SK-N-SH treated with all-trans-retinoic acid at 6 μM for 48 hours (cell line): ENCODE results near the gene CYP24A1.

Source experiments
- ATAC-seq: fragments of 200-7000 bp; cut with Tn5 transposase; 3 replicates; pipeline ENCODE4 v1.9.1; 2020; ENCODE audit warnings: mild to moderate bottlenecking, moderate library complexity
- ARNTL ChIP-seq: fragments of 450-650 bp; formaldehyde crosslinking; IDR thresholded peaks from 2 replicates; pipeline ENCODE4 v1.5.0; 2020; ENCODE audit warnings: low read depth, mild to moderate bottlenecking, moderate library complexity, borderline replicate concordance
- BACH2 ChIP-seq: fragments of 250-450 bp; sonication (Bioruptor Pico); IDR thresholded peaks from 2 replicates; pipeline ENCODE4 v1.9.0; 2021; ENCODE audit warnings: mild to moderate bottlenecking, borderline replicate concordance
- CSDC2 ChIP-seq: fragments of 250-450 bp; sonication (Bioruptor Pico); IDR thresholded peaks from 2 replicates; pipeline ENCODE4 v1.5.0; 2020; ENCODE audit warnings: mild to moderate bottlenecking, moderate library complexity
- ESRRG ChIP-seq: fragments of 250-450 bp; sonication (Bioruptor Pico); IDR thresholded peaks from 2 replicates; pipeline ENCODE4 v1.6.1; 2021; ENCODE audit warnings: mild to moderate bottlenecking
- GLIS3 ChIP-seq: fragments of 250-450 bp; sonication (Bioruptor Pico); IDR thresholded peaks from 2 replicates; pipeline ENCODE4 v1.5.0; 2020; ENCODE audit warnings: mild to moderate bottlenecking, moderate library complexity
- ISL1 ChIP-seq: fragments of 250-450 bp; sonication (Bioruptor Pico); IDR thresholded peaks from 2 replicates; pipeline ENCODE4 v2.1.2; 2022; ENCODE audit warnings: mild to moderate bottlenecking, moderate library complexity
- OSR1 ChIP-seq: fragments of 250-450 bp; sonication (Bioruptor Pico); IDR thresholded peaks from 2 replicates; pipeline ENCODE4 v1.8.0; 2022; ENCODE audit warnings: moderate library complexity, mild to moderate bottlenecking, inconsistent platforms
- PPARA ChIP-seq: fragments of 250-450 bp; sonication (Bioruptor Pico); IDR thresholded peaks from 2 replicates; pipeline ENCODE4 v1.5.0; 2020; ENCODE audit warnings: mild to moderate bottlenecking, borderline replicate concordance
- RARB ChIP-seq: fragments of 250-450 bp; sonication (Bioruptor Pico); IDR thresholded peaks from 2 replicates; pipeline ENCODE4 v1.8.0; 2021; ENCODE audit warnings: mild to moderate bottlenecking, moderate library complexity
- SNAI2 ChIP-seq: fragments of 250-450 bp; sonication (Bioruptor Pico); IDR thresholded peaks from 2 replicates; pipeline ENCODE4 v1.5.0; 2020; ENCODE audit warnings: mild to moderate bottlenecking, moderate library complexity
- TCF4 ChIP-seq: fragments of 250-450 bp; sonication (Bioruptor Pico); IDR thresholded peaks from 2 replicates; pipeline ENCODE4 v1.8.0; 2021; ENCODE audit warnings: mild to moderate bottlenecking, moderate library complexity, borderline replicate concordance
- TOX ChIP-seq: fragments of 250-450 bp; sonication (Bioruptor Pico); IDR thresholded peaks from 2 replicates; pipeline ENCODE4 v1.8.0; 2021; ENCODE audit warnings: mild to moderate bottlenecking, moderate library complexity, borderline replicate concordance
- ZC3H10 ChIP-seq: fragments of 250-450 bp; sonication (Bioruptor Pico); IDR thresholded peaks from 2 replicates; pipeline ENCODE4 v1.5.1; 2021; ENCODE audit warnings: mild to moderate bottlenecking, moderate library complexity
- ZFP3 ChIP-seq: fragments of 250-450 bp; sonication (Bioruptor Pico); IDR thresholded peaks from 2 replicates; pipeline ENCODE4 v1.5.0; 2020; ENCODE audit warnings: mild to moderate bottlenecking, moderate library complexity
- ZNF565 ChIP-seq: fragments of 450-650 bp; formaldehyde crosslinking; conservative IDR thresholded peaks from 2 replicates; pipeline ENCODE4 v1.5.0; 2020; ENCODE audit warnings: low read depth, mild to moderate bottlenecking, moderate library complexity
- ZNF70 ChIP-seq: fragments of 450-650 bp; formaldehyde crosslinking; IDR thresholded peaks from 2 replicates; pipeline ENCODE4 v1.5.0; 2020; ENCODE audit warnings: mild to moderate bottlenecking, moderate library complexity
- TF ChIP-seq, protein P1 (sequence below): fragments of 250-450 bp; sonication (Bioruptor Pico); IDR thresholded peaks from 2 replicates; pipeline ENCODE4 v1.8.0; 2020; ENCODE audit warnings: mild to moderate bottlenecking, moderate library complexity, borderline replicate concordance
- TF ChIP-seq, protein P2 (sequence below): fragments of 250-450 bp; sonication (Bioruptor Pico); IDR thresholded peaks from 2 replicates; pipeline ENCODE4 v1.8.0; 2021; ENCODE audit warnings: low read depth, mild to moderate bottlenecking, moderate library complexity, borderline replicate concordance
- TF ChIP-seq, protein P3 (sequence below): fragments of 250-450 bp; sonication (Bioruptor Pico); IDR thresholded peaks from 2 replicates; pipeline ENCODE4 v1.5.1; 2021; ENCODE audit warnings: mild to moderate bottlenecking, moderate library complexity

The CYP24A1 gene

DNA sequence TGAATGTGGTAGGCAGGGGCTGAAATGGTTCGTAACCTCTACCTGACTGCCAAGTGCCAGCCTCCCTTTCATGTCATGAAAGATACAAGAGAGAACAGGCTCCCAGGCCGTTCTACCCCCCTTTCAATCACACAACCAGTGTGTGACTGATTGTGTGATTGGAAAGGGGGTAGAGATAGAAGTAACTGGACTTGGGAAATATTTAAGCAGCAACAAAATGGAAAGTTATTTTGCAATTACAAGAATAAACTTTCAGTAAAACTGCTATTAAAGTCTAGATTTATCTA lies 20.8 kb downstream of the CYP24A1 start:
- TF ChIP-seq ZNF565 (CRISPR knock-in tag) = no peak
- no peak for TF ChIP-seq SNAI2 (CRISPR knock-in tag)
- no peak for TF ChIP-seq RARB (CRISPR knock-in tag)
- TF ChIP-seq ESRRG (CRISPR knock-in tag) = no peak
- TF ChIP-seq ARNTL (CRISPR knock-in tag) = no peak
- no peak for TF ChIP-seq ZC3H10 (CRISPR knock-in tag)
- TF ChIP-seq, protein P1, sequence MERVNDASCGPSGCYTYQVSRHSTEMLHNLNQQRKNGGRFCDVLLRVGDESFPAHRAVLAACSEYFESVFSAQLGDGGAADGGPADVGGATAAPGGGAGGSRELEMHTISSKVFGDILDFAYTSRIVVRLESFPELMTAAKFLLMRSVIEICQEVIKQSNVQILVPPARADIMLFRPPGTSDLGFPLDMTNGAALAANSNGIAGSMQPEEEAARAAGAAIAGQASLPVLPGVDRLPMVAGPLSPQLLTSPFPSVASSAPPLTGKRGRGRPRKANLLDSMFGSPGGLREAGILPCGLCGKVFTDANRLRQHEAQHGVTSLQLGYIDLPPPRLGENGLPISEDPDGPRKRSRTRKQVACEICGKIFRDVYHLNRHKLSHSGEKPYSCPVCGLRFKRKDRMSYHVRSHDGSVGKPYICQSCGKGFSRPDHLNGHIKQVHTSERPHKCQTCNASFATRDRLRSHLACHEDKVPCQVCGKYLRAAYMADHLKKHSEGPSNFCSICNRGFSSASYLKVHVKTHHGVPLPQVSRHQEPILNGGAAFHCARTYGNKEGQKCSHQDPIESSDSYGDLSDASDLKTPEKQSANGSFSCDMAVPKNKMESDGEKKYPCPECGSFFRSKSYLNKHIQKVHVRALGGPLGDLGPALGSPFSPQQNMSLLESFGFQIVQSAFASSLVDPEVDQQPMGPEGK (CRISPR knock-in tag) = no peak
- TF ChIP-seq GLIS3 (CRISPR knock-in tag) = no peak
- ATAC-seq = no peak

DNA sequence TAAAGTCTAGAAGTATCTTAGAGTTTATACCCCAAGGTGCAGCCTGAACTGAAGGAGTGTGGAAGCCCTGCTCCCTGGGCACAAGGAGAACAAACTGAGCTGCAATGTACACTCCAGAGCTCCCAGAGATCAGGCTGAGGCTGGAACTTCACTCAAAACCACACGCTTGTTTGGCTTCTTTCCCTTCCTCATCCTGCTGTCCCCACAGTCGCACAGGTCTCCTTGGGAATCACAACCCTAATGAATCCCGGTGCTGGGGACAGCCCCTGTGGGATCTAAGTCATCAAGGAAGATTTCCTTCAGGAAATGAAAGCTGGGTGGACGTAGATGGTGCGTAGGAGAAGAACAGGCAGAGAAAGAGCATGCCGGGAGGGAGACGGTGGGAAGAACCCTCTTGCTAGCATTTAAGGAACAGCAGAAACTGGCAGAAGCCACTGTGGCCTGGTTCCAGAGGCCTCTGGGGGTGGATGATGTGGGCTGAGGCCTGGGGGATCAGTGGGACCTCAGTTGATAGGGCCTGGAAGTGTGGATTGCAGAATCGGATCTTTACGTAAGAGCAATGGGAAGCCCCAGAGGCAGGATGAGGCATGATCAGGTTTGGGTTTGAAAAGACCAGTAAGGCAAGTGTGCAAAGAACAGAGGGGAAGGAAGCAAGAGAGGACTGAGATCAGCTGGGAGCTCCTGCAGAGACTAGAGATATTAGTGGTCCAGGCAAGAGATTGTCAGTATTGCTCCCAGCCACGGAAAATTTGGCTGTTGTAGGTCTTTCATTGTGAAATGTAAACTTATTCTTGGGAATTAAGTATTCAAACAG lies 21.4 kb downstream of the CYP24A1 start:
- TF ChIP-seq TCF4 (CRISPR knock-in tag) (no peak), TOX (no peak), ARNTL (CRISPR knock-in tag) (no peak), PPARA (CRISPR knock-in tag) (no peak), ISL1 (CRISPR knock-in tag) (no peak), BACH2 (CRISPR knock-in tag) (no peak), RARB (CRISPR knock-in tag) (no peak), ESRRG (CRISPR knock-in tag) (no peak), ZC3H10 (CRISPR knock-in tag) (no peak), ZNF70 (CRISPR knock-in tag) (no peak), ZFP3 (CRISPR knock-in tag) (no peak), GLIS3 (CRISPR knock-in tag) (no peak)
- TF ChIP-seq, protein P2, sequence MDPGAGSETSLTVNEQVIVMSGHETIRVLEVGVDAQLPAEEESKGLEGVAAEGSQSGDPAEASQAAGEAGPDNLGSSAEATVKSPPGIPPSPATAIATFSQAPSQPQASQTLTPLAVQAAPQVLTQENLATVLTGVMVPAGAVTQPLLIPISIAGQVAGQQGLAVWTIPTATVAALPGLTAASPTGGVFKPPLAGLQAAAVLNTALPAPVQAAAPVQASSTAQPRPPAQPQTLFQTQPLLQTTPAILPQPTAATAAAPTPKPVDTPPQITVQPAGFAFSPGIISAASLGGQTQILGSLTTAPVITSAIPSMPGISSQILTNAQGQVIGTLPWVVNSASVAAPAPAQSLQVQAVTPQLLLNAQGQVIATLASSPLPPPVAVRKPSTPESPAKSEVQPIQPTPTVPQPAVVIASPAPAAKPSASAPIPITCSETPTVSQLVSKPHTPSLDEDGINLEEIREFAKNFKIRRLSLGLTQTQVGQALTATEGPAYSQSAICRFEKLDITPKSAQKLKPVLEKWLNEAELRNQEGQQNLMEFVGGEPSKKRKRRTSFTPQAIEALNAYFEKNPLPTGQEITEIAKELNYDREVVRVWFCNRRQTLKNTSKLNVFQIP (CRISPR knock-in tag) = no peak
- TF ChIP-seq, protein P1 (CRISPR knock-in tag) = no peak
- TF ChIP-seq, protein P3, sequence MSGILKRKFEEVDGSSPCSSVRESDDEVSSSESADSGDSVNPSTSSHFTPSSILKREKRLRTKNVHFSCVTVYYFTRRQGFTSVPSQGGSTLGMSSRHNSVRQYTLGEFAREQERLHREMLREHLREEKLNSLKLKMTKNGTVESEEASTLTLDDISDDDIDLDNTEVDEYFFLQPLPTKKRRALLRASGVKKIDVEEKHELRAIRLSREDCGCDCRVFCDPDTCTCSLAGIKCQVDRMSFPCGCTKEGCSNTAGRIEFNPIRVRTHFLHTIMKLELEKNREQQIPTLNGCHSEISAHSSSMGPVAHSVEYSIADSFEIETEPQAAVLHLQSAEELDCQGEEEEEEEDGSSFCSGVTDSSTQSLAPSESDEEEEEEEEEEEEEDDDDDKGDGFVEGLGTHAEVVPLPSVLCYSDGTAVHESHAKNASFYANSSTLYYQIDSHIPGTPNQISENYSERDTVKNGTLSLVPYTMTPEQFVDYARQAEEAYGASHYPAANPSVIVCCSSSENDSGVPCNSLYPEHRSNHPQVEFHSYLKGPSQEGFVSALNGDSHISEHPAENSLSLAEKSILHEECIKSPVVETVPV (CRISPR knock-in tag) = no peak
- no peak for ATAC-seq

DNA sequence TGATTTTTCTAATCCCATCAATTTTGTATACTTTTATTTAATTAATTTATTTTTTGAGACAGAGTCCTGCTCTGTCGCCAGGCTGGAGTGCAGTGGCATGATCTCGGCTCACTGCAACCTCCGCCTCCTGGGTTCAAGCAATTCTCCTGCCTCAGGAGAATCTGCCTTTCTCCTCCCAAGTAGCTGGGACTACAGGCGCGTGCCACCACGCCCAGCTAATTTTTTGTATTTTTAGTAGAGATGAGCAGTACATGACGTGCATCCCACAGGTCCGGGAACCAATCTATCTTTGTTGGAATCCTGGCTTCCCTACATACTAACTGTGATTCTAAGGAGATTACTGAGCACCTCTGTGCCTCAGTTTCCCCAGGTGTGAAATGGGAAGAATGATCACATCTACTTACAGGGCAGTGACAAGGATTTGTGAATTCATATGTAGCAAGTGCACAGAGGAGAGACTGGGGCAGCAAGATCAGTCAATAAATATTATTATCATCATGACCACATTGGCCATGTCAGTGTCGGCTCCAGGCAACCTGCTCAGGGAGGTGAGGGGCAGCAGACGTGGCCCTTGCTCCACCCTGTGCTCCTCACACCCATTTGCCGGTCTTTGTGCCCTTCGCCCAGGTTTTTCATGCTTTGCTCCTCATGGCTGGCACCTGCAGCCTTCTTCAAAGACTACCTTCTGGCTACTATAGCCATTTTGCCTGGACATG lies 22.1 kb downstream of the CYP24A1 start:
- ATAC-seq = no peak
- TF ChIP-seq PPARA (CRISPR knock-in tag) (no peak), ESRRG (CRISPR knock-in tag) (no peak), OSR1 (CRISPR knock-in tag) (no peak), ZNF565 (CRISPR knock-in tag) (no peak), GLIS3 (CRISPR knock-in tag) (no peak), CSDC2 (no peak), TOX (no peak), ZC3H10 (CRISPR knock-in tag) (no peak), ISL1 (CRISPR knock-in tag) (no peak), ARNTL (CRISPR knock-in tag) (no peak)
- TF ChIP-seq, protein P1 (CRISPR knock-in tag) = no peak
- TF ChIP-seq, protein P2 (CRISPR knock-in tag) = no peak
- TF ChIP-seq, protein P3 (CRISPR knock-in tag) = no peak
